ENCODE results near the gene LHFPL3.

DNA sequence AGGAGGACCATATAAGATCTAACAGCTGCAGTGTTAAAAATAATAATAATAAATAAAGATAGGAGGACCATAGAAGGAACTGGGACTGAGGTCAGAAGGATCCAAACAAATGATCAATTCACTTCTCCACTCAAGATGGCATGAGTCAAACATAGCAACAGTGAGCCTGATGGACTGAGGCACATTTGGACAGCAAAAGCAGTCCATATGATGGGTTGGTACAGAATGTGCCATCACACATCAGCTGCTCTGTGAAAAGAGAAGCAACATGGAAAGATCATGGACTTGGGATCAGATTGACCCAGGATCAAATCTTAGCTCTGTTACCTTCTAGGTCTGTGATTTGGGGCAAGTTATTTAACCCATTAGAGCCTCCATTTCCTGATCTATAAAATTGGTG, 496.7 kb downstream of the LHFPL3 start:
- TF ChIP-seq, protein P1, sequence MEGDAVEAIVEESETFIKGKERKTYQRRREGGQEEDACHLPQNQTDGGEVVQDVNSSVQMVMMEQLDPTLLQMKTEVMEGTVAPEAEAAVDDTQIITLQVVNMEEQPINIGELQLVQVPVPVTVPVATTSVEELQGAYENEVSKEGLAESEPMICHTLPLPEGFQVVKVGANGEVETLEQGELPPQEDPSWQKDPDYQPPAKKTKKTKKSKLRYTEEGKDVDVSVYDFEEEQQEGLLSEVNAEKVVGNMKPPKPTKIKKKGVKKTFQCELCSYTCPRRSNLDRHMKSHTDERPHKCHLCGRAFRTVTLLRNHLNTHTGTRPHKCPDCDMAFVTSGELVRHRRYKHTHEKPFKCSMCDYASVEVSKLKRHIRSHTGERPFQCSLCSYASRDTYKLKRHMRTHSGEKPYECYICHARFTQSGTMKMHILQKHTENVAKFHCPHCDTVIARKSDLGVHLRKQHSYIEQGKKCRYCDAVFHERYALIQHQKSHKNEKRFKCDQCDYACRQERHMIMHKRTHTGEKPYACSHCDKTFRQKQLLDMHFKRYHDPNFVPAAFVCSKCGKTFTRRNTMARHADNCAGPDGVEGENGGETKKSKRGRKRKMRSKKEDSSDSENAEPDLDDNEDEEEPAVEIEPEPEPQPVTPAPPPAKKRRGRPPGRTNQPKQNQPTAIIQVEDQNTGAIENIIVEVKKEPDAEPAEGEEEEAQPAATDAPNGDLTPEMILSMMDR (IDR thresholded peaks at IDR 0.05), result no peak
- TF ChIP-seq POLR2A (IDR thresholded peaks at IDR 0.05), result no peak

Data from thyroid gland (tissue), 4 donors.